Activated B cell treated with CpG ODN at 0.5 μM for 24 hours (primary cell): ENCODE measurements around the gene XYLT1. TPM values are rescaled to one million over a fixed set of nuclear protein-coding genes. Genes with fewer than 3 reads are reported as not detected.

Experiments
- ATAC-seq: fragments of 200-7000 bp; cut with Tn5 transposase; one replicate; pipeline ENCODE4 v1.10.0; 2021; ENCODE audit warnings: low read depth, mild to moderate bottlenecking, moderate library complexity
- CTCF ChIA-PET: fragments of 350-600 bp; sonication (Branson Sonifier 250); formaldehyde crosslinking; loops from one replicate; lab custom pipeline; 2021; ENCODE audit warnings: antibody characterized with exemption; lab: Charles Lee
- POLR2A ChIA-PET: fragments of 350-600 bp; sonication (Branson Sonifier 250); formaldehyde crosslinking; loops from one replicate; lab custom pipeline; 2021; ENCODE audit warnings: antibody characterized with exemption; lab: Charles Lee
- DNase-seq: peaks from one replicate; pipeline ENCODE4 v3.0.0; 2022
- H3K27ac Mint-ChIP-seq: one replicate; pipeline ENCODE4 v1.8.0; 2020; ENCODE audit warnings: mixed read lengths
- H3K27me3 Mint-ChIP-seq: one replicate; pipeline ENCODE4 v1.8.0; 2021; ENCODE audit warnings: mixed read lengths
- H3K36me3 Mint-ChIP-seq: one replicate; pipeline ENCODE4 v1.8.0; 2021; ENCODE audit warnings: low read depth, mixed read lengths
- H3K4me1 Mint-ChIP-seq: one replicate; pipeline ENCODE4 v1.8.0; 2021; ENCODE audit warnings: mixed read lengths
- H3K4me3 Mint-ChIP-seq: one replicate; pipeline ENCODE4 v1.8.0; 2020; ENCODE audit warnings: mild to moderate bottlenecking, mixed read lengths
- H3K9me3 Mint-ChIP-seq: one replicate; pipeline ENCODE4 v1.8.0; 2020; ENCODE audit warnings: mixed read lengths
- intact Hi-C: fragments of 100-400 bp; cut with micrococcal nuclease; formaldehyde crosslinking; loops from one replicate; pipeline ENCODE4 v1.15.1; 2024
- total RNA-seq: library from RNA; stranded (reverse); gene quantifications from 2 replicates; pipeline ENCODE4 v1.2.3, GENCODE V29; 2022
- TF ChIP-seq, protein P1 (sequence below): fragments of 200-600 bp; IDR thresholded peaks from one replicate; pipeline ENCODE4 v1.8.0; 2022; ENCODE audit warnings: antibody characterized with exemption, mild to moderate bottlenecking

Gene XYLT1
- total RNA-seq, 1 donor from 2014 or later = 17.0 TPM

GRCh38 chr16:17467923-17468540 is 2.7 kb downstream of the XYLT1 start:
- H3K4me1 Mint-ChIP-seq = peaks cover 54% of the 10 kb centered on the region
- ATAC-seq (no peak), DNase-seq (no peak)
- TF ChIP-seq, protein P1, sequence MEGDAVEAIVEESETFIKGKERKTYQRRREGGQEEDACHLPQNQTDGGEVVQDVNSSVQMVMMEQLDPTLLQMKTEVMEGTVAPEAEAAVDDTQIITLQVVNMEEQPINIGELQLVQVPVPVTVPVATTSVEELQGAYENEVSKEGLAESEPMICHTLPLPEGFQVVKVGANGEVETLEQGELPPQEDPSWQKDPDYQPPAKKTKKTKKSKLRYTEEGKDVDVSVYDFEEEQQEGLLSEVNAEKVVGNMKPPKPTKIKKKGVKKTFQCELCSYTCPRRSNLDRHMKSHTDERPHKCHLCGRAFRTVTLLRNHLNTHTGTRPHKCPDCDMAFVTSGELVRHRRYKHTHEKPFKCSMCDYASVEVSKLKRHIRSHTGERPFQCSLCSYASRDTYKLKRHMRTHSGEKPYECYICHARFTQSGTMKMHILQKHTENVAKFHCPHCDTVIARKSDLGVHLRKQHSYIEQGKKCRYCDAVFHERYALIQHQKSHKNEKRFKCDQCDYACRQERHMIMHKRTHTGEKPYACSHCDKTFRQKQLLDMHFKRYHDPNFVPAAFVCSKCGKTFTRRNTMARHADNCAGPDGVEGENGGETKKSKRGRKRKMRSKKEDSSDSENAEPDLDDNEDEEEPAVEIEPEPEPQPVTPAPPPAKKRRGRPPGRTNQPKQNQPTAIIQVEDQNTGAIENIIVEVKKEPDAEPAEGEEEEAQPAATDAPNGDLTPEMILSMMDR = no peak
- no peaks in the 10 kb centered on the region for H3K27me3 Mint-ChIP-seq
- CTCF ChIA-PET = interaction anchor here (0.6 to 3.2 kb wide), 21 partner anchors 16 to 274 kb away, joined by 3 to 24 read pairs (median 4); no protein-coding TSS in a partner anchor
- intact Hi-C loops = loop anchor here (1.0 to 2.0 kb wide), 6 partner anchors 8 to 607 kb away; no protein-coding TSS in a partner anchor
- H3K36me3 Mint-ChIP-seq = peaks cover 19% of the 10 kb centered on the region
- no peaks in the 10 kb centered on the region for H3K9me3 Mint-ChIP-seq
- POLR2A ChIA-PET = interaction anchor here (0.6 to 3.2 kb wide), 15 partner anchors 9 to 607 kb away, joined by 3 to 23 read pairs (median 4); no protein-coding TSS in a partner anchor
- peak overlapping the region; percentile 83 for H3K4me3 Mint-ChIP-seq
- no peak overlapping the region for H3K27ac Mint-ChIP-seq

- H3K9me3 Mint-ChIP-seq = no peaks in the 10 kb centered on the region
- H3K36me3 Mint-ChIP-seq = peaks cover 19% of the 10 kb centered on the region
- H3K27ac Mint-ChIP-seq = no peak overlapping the region
- ChIA-PET CTCF (interaction anchor here (1.1 to 3.2 kb wide), 14 partner anchors 8 to 272 kb away, joined by 3 to 24 read pairs (median 6); no protein-coding TSS in a partner anchor), POLR2A (interaction anchor here (1.1 to 3.2 kb wide), 6 partner anchors 10 to 161 kb away, joined by 3 to 23 read pairs (median 6); no protein-coding TSS in a partner anchor)
- H3K4me3 Mint-ChIP-seq = no peak overlapping the region
- DNase-seq = no peak
- TF ChIP-seq, protein P1 = no peak
- peaks cover 65% of the 10 kb centered on the region for H3K4me1 Mint-ChIP-seq
- H3K27me3 Mint-ChIP-seq = no peaks in the 10 kb centered on the region
- ATAC-seq = no peak
- intact Hi-C loops = no loop called here
Observed at GRCh38 chr16:17466876-17467275, 3.9 kb downstream of the XYLT1 start.

- POLR2A ChIA-PET = interaction anchor here (0.7 to 0.9 kb wide), 2 partner anchors 18 to 119 kb away, joined by 4 to 10 read pairs; no protein-coding TSS in a partner anchor
- TF ChIP-seq, protein P1 = no peak
- H3K36me3 Mint-ChIP-seq = peaks cover 19% of the 10 kb centered on the region
- no peak for ATAC-seq
- H3K27ac Mint-ChIP-seq = no peak overlapping the region
- intact Hi-C loops = no loop called here
- DNase-seq = no peak
- no peaks in the 10 kb centered on the region for H3K9me3 Mint-ChIP-seq
- H3K4me1 Mint-ChIP-seq = peaks cover 74% of the 10 kb centered on the region
- CTCF ChIA-PET = interaction anchor here (0.7 kb wide), 1 partner anchor 48 kb away, joined by 4 read pairs; no protein-coding TSS in a partner anchor
- H3K27me3 Mint-ChIP-seq = no peaks in the 10 kb centered on the region
- H3K4me3 Mint-ChIP-seq = no peak overlapping the region
Observed at GRCh38 chr16:17465460-17465859, 5.3 kb downstream of the XYLT1 start.

DNA sequence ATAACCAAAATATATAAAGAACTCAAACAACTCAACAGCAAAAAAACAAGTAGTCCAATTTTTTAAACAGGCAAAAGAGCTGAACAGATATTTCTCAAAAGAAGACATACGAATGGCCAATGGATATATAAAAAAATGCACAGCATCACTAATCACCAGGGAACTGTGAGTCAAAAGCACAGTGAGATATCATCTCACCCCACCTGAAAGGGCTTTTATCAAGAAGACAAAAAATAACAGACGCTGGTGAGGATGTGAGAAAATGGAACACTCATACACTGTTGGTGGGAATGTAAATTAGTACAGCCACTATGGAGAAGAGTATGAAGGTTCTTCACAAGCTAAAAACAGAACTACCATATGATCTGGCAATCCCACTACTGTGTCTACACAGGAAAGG is 7.4 kb downstream of the XYLT1 start:
- H3K27me3 Mint-ChIP-seq = no peaks in the 10 kb centered on the region
- ChIA-PET POLR2A (interaction anchor here (1.0 to 1.3 kb wide), 4 partner anchors 14 to 92 kb away, joined by 3 to 4 read pairs (median 3); no protein-coding TSS in a partner anchor), CTCF (interaction anchor here (1.5 to 2.8 kb wide), 3 partner anchors 11 to 160 kb away, joined by 5 to 10 read pairs (median 5); no protein-coding TSS in a partner anchor)
- H3K9me3 Mint-ChIP-seq = no peaks in the 10 kb centered on the region
- no peak overlapping the region for H3K4me3 Mint-ChIP-seq
- peak overlapping the region; percentile 75 for H3K27ac Mint-ChIP-seq
- intact Hi-C loops = no loop called here
- peak; percentile 20 for ATAC-seq
- DNase-seq = no peak
- TF ChIP-seq, protein P1 = no peak
- peaks cover 72% of the 10 kb centered on the region for H3K4me1 Mint-ChIP-seq
- H3K36me3 Mint-ChIP-seq = peaks cover 19% of the 10 kb centered on the region
